Activated naive CD4-positive, alpha-beta T cell treated with anti-CD3 and anti-CD28 coated beads, Interleukin-2, amount 50 U/mL, for 72 hours (primary cell): ENCODE results near the gene DPP4. TPM values are rescaled to one million over a fixed set of nuclear protein-coding genes. Genes with fewer than 3 reads are reported as not detected.

Experiments used
- ATAC-seq, 2 donors: fragments of 150-1000 bp; cut with Tn5 transposase; 2 replicates each; pipeline ENCODE4 v1.10.0; 2021; ENCODE audit warnings: mild to moderate bottlenecking in 2 of 2, moderate library complexity in 2 of 2
- DNase-seq, 2 donors: peaks; one replicate each; pipeline ENCODE4 v3.0.0; 2021 to 2022; ENCODE audit warnings: low spot score in 2 of 2
- H3K27ac Mint-ChIP-seq, 2 donors: one replicate each; pipeline ENCODE4 v1.8.0; 2022; ENCODE audit warnings: mild to moderate bottlenecking in 2 of 2, mixed read lengths in 2 of 2
- H3K36me3 Mint-ChIP-seq, 2 donors: one replicate each; pipeline ENCODE4 v1.8.0; 2022; ENCODE audit warnings: mixed read lengths in 2 of 2
- H3K9me3 Mint-ChIP-seq, 2 donors: one replicate each; pipeline ENCODE4 v1.8.0; 2022; ENCODE audit warnings: mixed read lengths in 2 of 2
- total RNA-seq, 2 donors: library from RNA; stranded (reverse); gene quantifications; one replicate each; pipeline ENCODE4 v1.2.3, GENCODE V29; 2022

The DPP4 gene
- total RNA-seq, 2 donors from 2014 or later = 5.1 to 42.0 TPM

- no peak for ATAC-seq
- Mint-ChIP-seq H3K9me3 (peaks cover 0 to 9% of the 10 kb centered on the region in 2 donors), H3K36me3 (peaks cover 8 to 14% of the 10 kb centered on the region in 2 donors), H3K27ac (no peak overlapping the region)
- no peak for DNase-seq
Measured at GRCh38 chr2:162044586-162044985, 29.4 kb downstream of the DPP4 start.

GRCh38 chr2:162043132-162043531 lies 30.9 kb downstream of the DPP4 start:
- DNase-seq (no peak), ATAC-seq (no peak)
- Mint-ChIP-seq H3K36me3 (peaks cover 8% of the 10 kb centered on the region in 2 donors), H3K27ac (no peak overlapping the region), H3K9me3 (no peaks in the 10 kb centered on the region)

GRCh38 chr2:162041485-162041884 lies 32.5 kb downstream of the DPP4 start:
- DNase-seq (no peak), ATAC-seq (no peak)
- H3K27ac Mint-ChIP-seq = no peak overlapping the region
- H3K36me3 Mint-ChIP-seq = peaks cover 8 to 11% of the 10 kb centered on the region in 2 donors
- H3K9me3 Mint-ChIP-seq = no peaks in the 10 kb centered on the region

- ATAC-seq = no peak
- no peak for DNase-seq
- Mint-ChIP-seq H3K9me3 (no peaks in the 10 kb centered on the region), H3K27ac (no peak overlapping the region), H3K36me3 (peaks cover 16 to 30% of the 10 kb centered on the region in 2 donors)
Measured at GRCh38 chr2:162038725-162039124, 35.3 kb downstream of the DPP4 start.

GRCh38 chr2:162037886-162038285 lies 36.1 kb downstream of the DPP4 start:
- no peaks in the 10 kb centered on the region for H3K9me3 Mint-ChIP-seq
- peaks cover 21 to 37% of the 10 kb centered on the region in 2 donors for H3K36me3 Mint-ChIP-seq
- DNase-seq (no peak), ATAC-seq (no peak)
- no peak overlapping the region for H3K27ac Mint-ChIP-seq

GRCh38 chr2:162037028-162037795 lies 36.8 kb downstream of the DPP4 start:
- H3K36me3 Mint-ChIP-seq = peaks cover 18 to 40% of the 10 kb centered on the region in 2 donors
- DNase-seq (no peak), ATAC-seq (no peak)
- no peaks in the 10 kb centered on the region for H3K9me3 Mint-ChIP-seq
- H3K27ac Mint-ChIP-seq = no peak overlapping the region

GRCh38 chr2:162035981-162036380 lies 38.0 kb downstream of the DPP4 start:
- DNase-seq = no peak
- Mint-ChIP-seq H3K36me3 (peaks cover 24 to 50% of the 10 kb centered on the region in 2 donors), H3K27ac (no peak overlapping the region)

GRCh38 chr2:162030363-162031190 lies 43.4 kb downstream of the DPP4 start:
- no peak for DNase-seq
- no peak for ATAC-seq
- Mint-ChIP-seq H3K9me3 (no peaks in the 10 kb centered on the region), H3K36me3 (peaks cover 24 to 39% of the 10 kb centered on the region in 2 donors), H3K27ac (no peak overlapping the region)

More at GRCh38 chr2:162035981-162036380, 38.0 kb downstream of the DPP4 start:
- H3K9me3 Mint-ChIP-seq = no peaks in the 10 kb centered on the region
- ATAC-seq = no peak

- Mint-ChIP-seq H3K36me3 (peaks cover 17 to 36% of the 10 kb centered on the region in 2 donors), H3K27ac (no peak overlapping the region), H3K9me3 (no peaks in the 10 kb centered on the region)
- DNase-seq (no peak), ATAC-seq (no peak)
Measured at GRCh38 chr2:162029287-162029901, 44.6 kb downstream of the DPP4 start.

- Mint-ChIP-seq H3K36me3 (peaks cover 17 to 39% of the 10 kb centered on the region in 2 donors), H3K27ac (no peak overlapping the region), H3K9me3 (no peaks in the 10 kb centered on the region)
- ATAC-seq (no peak), DNase-seq (no peak)
Measured at GRCh38 chr2:162028511-162028910, 45.5 kb downstream of the DPP4 start.

- DNase-seq (peak in 1 of 2 donors; percentile 16), ATAC-seq (peak in 1 of 2 donors; percentile 83)
- peaks cover 8 to 42% of the 10 kb centered on the region in 2 donors for H3K36me3 Mint-ChIP-seq
- peak overlapping the region; percentile 3 to 73 for H3K27ac Mint-ChIP-seq
- no peaks in the 10 kb centered on the region for H3K9me3 Mint-ChIP-seq
Measured at GRCh38 chr2:162025121-162025911, 48.7 kb downstream of the DPP4 start.

- no peaks in the 10 kb centered on the region for H3K9me3 Mint-ChIP-seq
- H3K36me3 Mint-ChIP-seq = peaks cover 8 to 52% of the 10 kb centered on the region in 2 donors
- H3K27ac Mint-ChIP-seq = peak overlapping the region in 1 of 2 donors; percentile 28
- no peak for DNase-seq
- ATAC-seq = peak; percentile 45 to 46
Measured at GRCh38 chr2:162022290-162022945, 51.6 kb downstream of the DPP4 start.

- ATAC-seq (no peak), DNase-seq (no peak)
- Mint-ChIP-seq H3K9me3 (no peaks in the 10 kb centered on the region), H3K27ac (peak overlapping the region in 1 of 2 donors; percentile 28), H3K36me3 (peaks cover 8 to 49% of the 10 kb centered on the region in 2 donors)
Measured at GRCh38 chr2:162021516-162022058, 52.4 kb downstream of the DPP4 start.

GRCh38 chr2:162018530-162018929 lies 55.5 kb downstream of the DPP4 start:
- Mint-ChIP-seq H3K9me3 (peaks cover 0 to 5% of the 10 kb centered on the region in 2 donors), H3K36me3 (peaks cover 13 to 62% of the 10 kb centered on the region in 2 donors), H3K27ac (no peak overlapping the region)
- no peak for ATAC-seq
- no peak for DNase-seq

GRCh38 chr2:162017233-162017632 lies 56.8 kb downstream of the DPP4 start:
- Mint-ChIP-seq H3K9me3 (peaks cover 0 to 5% of the 10 kb centered on the region in 2 donors), H3K27ac (no peak overlapping the region), H3K36me3 (peaks cover 11 to 59% of the 10 kb centered on the region in 2 donors)
- DNase-seq = no peak
- peak in 1 of 2 donors; percentile 42 for ATAC-seq
